HEK293 (cell line): ENCODE results near the gene RIPK1.
"Not testable (repeated sequence)": the region's sequence is repeated elsewhere in the genome, so short reads cannot be mapped to it uniquely, and the experiment has no call there.

ENCODE experiments used
- CTCF ChIP-seq: fragments of 450-650 bp; formaldehyde crosslinking; IDR thresholded peaks from 2 replicates; pipeline ENCODE4 v1.5.1; 2016; ENCODE audit warnings: missing biosample characterization, missing genetic modification characterization
- ELK4 ChIP-seq: IDR thresholded peaks from 2 replicates; pipeline ENCODE4 v1.6.1; 2011; ENCODE audit warnings: mild to moderate bottlenecking, low read depth, low read length, borderline replicate concordance
- HIC1 ChIP-seq: fragments of 450-650 bp; formaldehyde crosslinking; IDR thresholded peaks from 2 replicates; pipeline ENCODE4 v1.5.1; 2016; ENCODE audit warnings: missing biosample characterization, missing genetic modification characterization
- PRDM10 ChIP-seq: fragments of 450-650 bp; formaldehyde crosslinking; IDR thresholded peaks from 2 replicates; pipeline ENCODE4 v1.5.1; 2016; ENCODE audit warnings: missing biosample characterization, missing genetic modification characterization
- ZBTB17 ChIP-seq: fragments of 450-650 bp; formaldehyde crosslinking; IDR thresholded peaks from 2 replicates; pipeline ENCODE4 v1.5.1; 2016; ENCODE audit warnings: missing biosample characterization, missing genetic modification characterization
- ZNF398 ChIP-seq: fragments of 450-650 bp; formaldehyde crosslinking; IDR thresholded peaks from 2 replicates; pipeline ENCODE4 v1.5.1; 2017; ENCODE audit warnings: missing biosample characterization, missing genetic modification characterization
- ZNF473 ChIP-seq: fragments of 450-650 bp; formaldehyde crosslinking; IDR thresholded peaks from 2 replicates; pipeline ENCODE4 v1.5.1; 2017; ENCODE audit warnings: missing biosample characterization, missing genetic modification characterization
- ZNF704 ChIP-seq: fragments of 450-650 bp; formaldehyde crosslinking; IDR thresholded peaks from 2 replicates; pipeline ENCODE4 v1.5.1; 2016; ENCODE audit warnings: missing biosample characterization, missing genetic modification characterization
- ZNF785 ChIP-seq: fragments of 450-650 bp; formaldehyde crosslinking; IDR thresholded peaks from 2 replicates; pipeline ENCODE4 v1.5.1; 2016; ENCODE audit warnings: missing biosample characterization, missing genetic modification characterization

- TF ChIP-seq PRDM10; ZNF473 (tag by site-specific recombination); ELK4; ZNF785 (tag by site-specific recombination); HIC1 (tag by site-specific recombination); ZNF704 (tag by site-specific recombination); CTCF (tag by site-specific recombination); ZBTB17 (tag by site-specific recombination); ZNF398 (tag by site-specific recombination): not testable (repeated sequence)
Measured at GRCh38 chr6:3078952-3079351, 10.7 kb downstream of the RIPK1 start.
